Heart right ventricle (tissue), 16 donors: Measurements from ENCODE around the gene FAM163B. TPM values are rescaled to one million over a fixed set of nuclear protein-coding genes. Genes with fewer than 3 reads are reported as not detected.
A peak's percentile ranks its signal among the peaks of the same experiment; 100 is the strongest.

Experiments used
- ATAC-seq, 8 donors: fragments of 200-7000 bp; cut with Tn5 transposase; one replicate each; pipeline ENCODE4 v1.9.1; 2020; ENCODE audit warnings: mild to moderate bottlenecking in 8 of 8, moderate library complexity in 8 of 8, moderate number of reproducible peaks in 1 of 8
- DNase-seq, 2 donors: peaks; one replicate each; pipeline ENCODE4 v3.0.0-alpha.2; 2020
- H3K27ac ChIP-seq, 10 donors: fragments of 200-600 bp; sonication (generic) in 2 of 10; one replicate each; pipeline versions ENCODE4 v1.5.0 to v1.8.0; 2020 to 2022; ENCODE audit warnings: mild to moderate bottlenecking in 3 of 10
- H3K27me3 ChIP-seq, 7 donors: fragments of 200-600 bp; one replicate each; pipeline ENCODE4 v1.8.0; 2021 to 2022; ENCODE audit warnings: mild to moderate bottlenecking in 2 of 7
- H3K36me3 ChIP-seq, 9 donors: fragments of 200-600 bp; sonication (generic) in 1 of 9; one replicate each; pipeline versions ENCODE4 v1.5.0 to v1.8.0; 2020 to 2022; ENCODE audit warnings: mild to moderate bottlenecking in 2 of 9
- H3K4me1 ChIP-seq, 9 donors: fragments of 200-600 bp; sonication (generic) in 1 of 9; one replicate each; pipeline versions ENCODE4 v1.5.0 to v1.8.0; 2020 to 2022; ENCODE audit warnings: mild to moderate bottlenecking in 4 of 9
- H3K4me3 ChIP-seq, 10 donors: fragments of 200-600 bp; sonication (generic) in 2 of 10; one replicate each; pipeline versions ENCODE4 v1.5.0 to v1.8.0; 2020 to 2022; ENCODE audit warnings: mild to moderate bottlenecking in 7 of 10, moderate library complexity in 2 of 10
- H3K9me3 ChIP-seq, 11 donors: fragments of 200-600 bp in 10 of 11; sonication (generic) in 2 of 11; one replicate each; pipeline versions ENCODE4 v1.5.0 to v1.8.0; 2013 to 2022; ENCODE audit warnings: mild to moderate bottlenecking in 2 of 11, control low read depth in 1 of 11, moderate library complexity in 1 of 11
- CTCF ChIP-seq, 9 donors: fragments of 200-600 bp; sonication (generic) in 2 of 9; IDR thresholded peaks; one replicate each; pipeline versions ENCODE4 v1.5.0 to v1.8.0; 2021 to 2022; ENCODE audit warnings: antibody characterized with exemption in 9 of 9, mild to moderate bottlenecking in 5 of 9, moderate library complexity in 1 of 9
- WGBS, 2 donors: extraction: QIAGEN DNeasy Blood & Tissue Kit; methylation state at CpG; one replicate each; pipeline ENCODE4 v1.1.7; 2013; ENCODE audit warnings: inconsistent platforms in 1 of 2; 5-methylcytosine and 5-hydroxymethylcytosine counted together
- intact Hi-C, 10 donors: fragments of 100-400 bp; cut with DNase I; formaldehyde crosslinking; loops; one replicate each; pipeline versions ENCODE4 v1.11.1 to v1.14.2; 2022
- polyA plus RNA-seq, 2 donors: library from polyadenylated mRNA; stranded (reverse); fragments of 200-250 nt; gene quantifications; one replicate each; pipeline ENCODE4 v1.2.3, GENCODE V29; 2013
- total RNA-seq, 10 donors: library from RNA; stranded (reverse); fragmentation: NEBNext Ultra II Directional in 3 of 10; extraction: Animal tissue kit (Norgen Biotek cat#: 25700) in 3 of 10; gene quantifications; one replicate each; pipeline versions ENCODE4 v1.2.1 to v1.2.4, GENCODE V29; 2021 to 2023
- donor health status: Arrhythmogenic right ventricular cardiomyopathy.
- donor health status: ischemic (EF 13 %, LVEDD 7.1; RV severe dilation, severe dysfunction).
- donor health status: healthy with polysubstance abuse.
- donor health status: DM: no; HTN: yes; CAD: no.
- donor health status: DM: no; HTN: no; CAD: no.
- donor health status: ischemic (EF 25% LVEDD 6.9; RV normal size, moderate dysfunction).
- donor health status: ischemic (EF 25% LVEDD 5.7; RV mildly dilated, moderate dysfunction).
- donor health status: healthy.
- donor health status: DM: yes; HTN: yes; CAD: no.
- donor health status: Ischemic cardiomyopathy.
- donor health status: ischemic (EF 35%, LVEDD 5.7; RV mildly dilated, moderate dysfunction).
- donor health status: nonischemic (EF 11% LVEDD 7.7; RV severe dilation, severe dysfunction).
- donor health status: DM: yes; HTN: yes; CAD: no.
- donor health status: PGD.
- donor health status: ischemic (EF 29% LVEDD 5.4; RV normal size, mild dysfunction).
- donor health status: nonischemic (EF 23%, LVEDD 6.1; RV moderate dilation, normal function).

Gene FAM163B
- total and polyA plus RNA-seq, 12 donors: 0.19 TPM; not detected in 11

- Histone ChIP-seq H3K4me1 (no peaks in the 10 kb centered on the region), H3K9me3 (peaks cover 0 to 25% (median 13%) of the 10 kb centered on the region in 11 donors), H3K36me3 (no peaks in the 10 kb centered on the region), H3K27me3 (peaks cover 0 to 57% (median 45%) of the 10 kb centered on the region in 7 donors), H3K27ac (no peak overlapping the region), H3K4me3 (no peak overlapping the region)
- ATAC-seq (no peak), DNase-seq (no peak)
- intact Hi-C loops: no loop called here
- 82 to 91% methylated on average over 10 of the region's 10 CpGs for WGBS, 2 donors
- no peak for TF ChIP-seq CTCF (IDR thresholded peaks at IDR 0.05)
Observed at GRCh38 chr9:133601746-133602145, 7.4 kb downstream of the FAM163B start.

GRCh38 chr9:133600739-133601138, 8.4 kb downstream of the FAM163B start:
- no peak overlapping the region for H3K27ac ChIP-seq
- H3K4me3 ChIP-seq: no peak overlapping the region
- ATAC-seq: no peak
- peaks cover 0 to 31% (median 18%) of the 10 kb centered on the region in 11 donors for H3K9me3 ChIP-seq
- H3K4me1 ChIP-seq: no peaks in the 10 kb centered on the region
- intact Hi-C loops: no loop called here
- no peaks in the 10 kb centered on the region for H3K36me3 ChIP-seq
- WGBS, 2 donors: 53 to 58% methylated on average over 7 of the region's 7 CpGs
- no peak for DNase-seq
- peaks cover 0 to 48% (median 35%) of the 10 kb centered on the region in 7 donors for H3K27me3 ChIP-seq
- no peak for TF ChIP-seq CTCF (IDR thresholded peaks at IDR 0.05)

- Histone ChIP-seq H3K4me3 (no peak overlapping the region), H3K9me3 (peaks cover 0 to 31% (median 18%) of the 10 kb centered on the region in 11 donors), H3K27me3 (peaks cover 0 to 38% (median 25%) of the 10 kb centered on the region in 7 donors), H3K4me1 (no peaks in the 10 kb centered on the region), H3K36me3 (no peaks in the 10 kb centered on the region), H3K27ac (no peak overlapping the region)
- DNase-seq: no peak
- intact Hi-C loops: no loop called here
- no peak for ATAC-seq
- WGBS, 2 donors: 94 to 96% methylated on average over 6 of the region's 6 CpGs
- no peak for TF ChIP-seq CTCF (IDR thresholded peaks at IDR 0.05)
Observed at GRCh38 chr9:133599470-133600173, 9.6 kb downstream of the FAM163B start.

- peak in 1 of 8 donors; percentile 11 for ATAC-seq
Observed at GRCh38 chr9:133598978-133599377, 10.2 kb downstream of the FAM163B start.

More at GRCh38 chr9:133598978-133599377, 10.2 kb downstream of the FAM163B start:
- H3K27me3 ChIP-seq: peaks cover 0 to 36% (median 22%) of the 10 kb centered on the region in 7 donors
- TF ChIP-seq CTCF (IDR thresholded peaks at IDR 0.05): no peak
- no peak for DNase-seq
- intact Hi-C loops: no loop called here
- no peaks in the 10 kb centered on the region for H3K4me1 ChIP-seq
- peaks cover 0 to 31% (median 18%) of the 10 kb centered on the region in 11 donors for H3K9me3 ChIP-seq
- 78 to 87% methylated on average over 7 of the region's 7 CpGs for WGBS, 2 donors
- H3K4me3 ChIP-seq: no peak overlapping the region
- no peaks in the 10 kb centered on the region for H3K36me3 ChIP-seq
- no peak overlapping the region for H3K27ac ChIP-seq
